HG02981 (cell line): ENCODE measurements around the gene HMGXB4.

Source experiments
- ATAC-seq: cut with Tn5 transposase; IDR thresholded peaks from one replicate; pipeline ENCODE4 v1.9.1; 2021; ENCODE audit warnings: mild to moderate bottlenecking, moderate library complexity; ENCODE audit not compliant: unreplicated experiment

Gene HMGXB4

GRCh38 chr22:35257002-35257320 lies 332 bp upstream of the HMGXB4 start:
- ATAC-seq: no peak

- no peak for ATAC-seq
Measured at GRCh38 chr22:35258191-35258988, 1.1 kb downstream of the HMGXB4 start.

- no peak for ATAC-seq
Measured at GRCh38 chr22:35264986-35265385, 7.7 kb downstream of the HMGXB4 start.

GRCh38 chr22:35266277-35266676 lies 9.0 kb downstream of the HMGXB4 start:
- no peak for ATAC-seq

- ATAC-seq: no peak
Measured at GRCh38 chr22:35269630-35270029, 12.3 kb downstream of the HMGXB4 start.

GRCh38 chr22:35274154-35274871 lies 17.0 kb downstream of the HMGXB4 start:
- no peak for ATAC-seq

- ATAC-seq: no peak
Measured at GRCh38 chr22:35275580-35275979, 18.3 kb downstream of the HMGXB4 start.

- no peak for ATAC-seq
Measured at GRCh38 chr22:35276019-35276418, 18.7 kb downstream of the HMGXB4 start.

- no peak for ATAC-seq
Measured at GRCh38 chr22:35288116-35288515, 30.8 kb downstream of the HMGXB4 start.

- ATAC-seq: no peak
Measured at GRCh38 chr22:35292786-35293185, 35.5 kb downstream of the HMGXB4 start.

GRCh38 chr22:35296051-35296450 lies 38.8 kb downstream of the HMGXB4 start:
- ATAC-seq: no peak

- ATAC-seq: peak; percentile 5
Measured at GRCh38 chr22:35299217-35299672, 42.0 kb downstream of the HMGXB4 start.

GRCh38 chr22:35299673-35300499 lies 42.6 kb downstream of the HMGXB4 start, which contains the start of gene TOM1:
Gene TOM1, plus strand, starts transcription at chr22:35299894. Its CDS starts 35 bp downstream, at chr22:35299929.
- peak; percentile 94 for ATAC-seq

GRCh38 chr22:35301372-35301874 lies 44.1 kb downstream of the HMGXB4 start:
- ATAC-seq: no peak

GRCh38 chr22:35303029-35303624 lies 45.8 kb downstream of the HMGXB4 start:
- ATAC-seq: no peak

- ATAC-seq: no peak
Measured at GRCh38 chr22:35305525-35306070, 48.3 kb downstream of the HMGXB4 start.

- no peak for ATAC-seq
Measured at GRCh38 chr22:35306350-35306967, 49.2 kb downstream of the HMGXB4 start.

- no peak for ATAC-seq
Measured at GRCh38 chr22:35307372-35307771, 50.1 kb downstream of the HMGXB4 start.

- no peak for ATAC-seq
Measured at GRCh38 chr22:35307892-35308291, 50.6 kb downstream of the HMGXB4 start.

- ATAC-seq: peak; percentile 33
Measured at GRCh38 chr22:35308480-35309021, 51.3 kb downstream of the HMGXB4 start.
